ENCODE data around the gene KIF9.
A peak's percentile ranks its signal among the peaks of the same experiment; 100 is the strongest.
"Not testable (repeated sequence)": the region's sequence is repeated elsewhere in the genome, so short reads cannot be mapped to it uniquely, and the experiment has no call there.

KIF9 gene

GRCh38 chr3:47282424-47283192, at the start of gene KIF9, which contains the start of gene KLHL18:
KIF9 (minus strand) TSS chr3:47282799; CDS start chr3:47277374, 5,425 bp downstream.
KLHL18 (plus strand) TSS chr3:47282944; CDS start chr3:47282966, 22 bp downstream.
- peak; percentile 92 for DNase-seq

GRCh38 chr3:47324278-47324865, 41.8 kb upstream of the KIF9 start:
- DNase-seq = no peak

GRCh38 chr3:47323431-47324277, 41.1 kb upstream of the KIF9 start:
- no peak for DNase-seq

GRCh38 chr3:47319956-47320355, 37.4 kb upstream of the KIF9 start:
- DNase-seq = no peak

GRCh38 chr3:47318916-47319315, 36.3 kb upstream of the KIF9 start:
- no peak for DNase-seq

GRCh38 chr3:47316151-47316550, 33.6 kb upstream of the KIF9 start:
- DNase-seq = not testable (repeated sequence)

- DNase-seq = no peak
These were observed 32.6 kb upstream of the KIF9 start for GRCh38 chr3:47315069-47315647.

- DNase-seq = no peak
These were observed 31.6 kb upstream of the KIF9 start for GRCh38 chr3:47314056-47314764.

- DNase-seq = no peak
These were observed 30.9 kb upstream of the KIF9 start for GRCh38 chr3:47313341-47314055.

GRCh38 chr3:47310391-47310790, 27.8 kb upstream of the KIF9 start:
- DNase-seq = no peak

GRCh38 chr3:47309231-47309630, 26.6 kb upstream of the KIF9 start:
- DNase-seq = not testable (repeated sequence)

- DNase-seq = no peak
These were observed 23.4 kb upstream of the KIF9 start for GRCh38 chr3:47306022-47306421.

GRCh38 chr3:47301456-47301855, 18.9 kb upstream of the KIF9 start:
- no peak for DNase-seq

GRCh38 chr3:47299381-47300318, 17.1 kb upstream of the KIF9 start:
- no peak for DNase-seq

- no peak for DNase-seq
These were observed 15.8 kb upstream of the KIF9 start for GRCh38 chr3:47298439-47298838.

GRCh38 chr3:47296562-47297302, 14.1 kb upstream of the KIF9 start:
- no peak for DNase-seq

- DNase-seq = no peak
These were observed 13.4 kb upstream of the KIF9 start for GRCh38 chr3:47295976-47296375.

GRCh38 chr3:47295322-47295721, 12.7 kb upstream of the KIF9 start:
- DNase-seq = no peak

GRCh38 chr3:47294392-47294791, 11.8 kb upstream of the KIF9 start:
- DNase-seq = no peak

GRCh38 chr3:47293822-47294221, 11.2 kb upstream of the KIF9 start:
- no peak for DNase-seq

Measured in SIG-M5 (cell line).